HUDEP-2 (cell line): ENCODE data around the gene PICK1.

Source experiments
- DNase-seq, 76 experiments: peaks; one replicate each; lab custom pipeline; 2025; ENCODE audit not compliant: unreplicated experiment in 76 of 76; lab: John Stamatoyannopoulos, UW

Gene PICK1

GRCh38 chr22:38086001-38086845 lies 29.0 kb downstream of the PICK1 start:
- DNase-seq: no peak

DNA sequence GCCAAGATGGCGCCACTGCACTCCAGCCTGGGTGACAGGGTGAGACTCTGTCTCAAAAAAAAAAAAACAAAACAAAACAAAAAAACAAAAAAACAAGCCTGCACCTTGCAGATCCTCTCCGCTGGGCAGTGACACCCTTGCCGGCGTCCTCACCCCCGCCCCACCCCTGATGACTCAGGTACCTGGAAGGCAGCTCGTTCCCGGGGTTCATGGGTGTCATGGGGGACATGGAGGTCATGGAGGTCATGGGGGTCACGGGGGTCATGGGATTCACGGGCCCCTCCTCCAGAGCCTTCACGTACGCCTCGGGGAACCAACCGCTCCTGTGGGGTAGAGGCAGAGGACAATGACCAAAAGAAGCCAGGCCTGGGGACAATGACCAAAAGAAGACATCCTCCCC lies 29.7 kb downstream of the PICK1 start:
- DNase-seq: no peak

DNA sequence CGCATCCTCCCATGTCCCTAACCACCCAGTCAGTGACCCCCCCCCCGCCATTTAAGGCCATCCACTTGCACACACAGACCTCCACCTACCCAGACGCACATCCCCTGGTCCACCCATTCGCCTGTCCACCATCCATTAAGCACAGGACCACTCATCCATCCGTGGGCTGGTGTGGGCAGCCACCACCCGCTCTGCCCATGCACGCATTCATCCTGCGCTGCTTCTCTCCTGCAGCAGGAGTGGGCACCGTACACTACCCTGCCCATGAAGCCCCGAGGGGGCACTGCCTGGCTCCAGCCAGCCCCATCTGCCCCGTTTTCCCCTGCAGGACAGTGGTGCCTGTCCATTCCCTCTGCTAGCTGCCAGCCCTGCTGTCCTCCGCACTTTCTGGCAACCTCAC lies 30.7 kb downstream of the PICK1 start:
- DNase-seq: no peak

DNA sequence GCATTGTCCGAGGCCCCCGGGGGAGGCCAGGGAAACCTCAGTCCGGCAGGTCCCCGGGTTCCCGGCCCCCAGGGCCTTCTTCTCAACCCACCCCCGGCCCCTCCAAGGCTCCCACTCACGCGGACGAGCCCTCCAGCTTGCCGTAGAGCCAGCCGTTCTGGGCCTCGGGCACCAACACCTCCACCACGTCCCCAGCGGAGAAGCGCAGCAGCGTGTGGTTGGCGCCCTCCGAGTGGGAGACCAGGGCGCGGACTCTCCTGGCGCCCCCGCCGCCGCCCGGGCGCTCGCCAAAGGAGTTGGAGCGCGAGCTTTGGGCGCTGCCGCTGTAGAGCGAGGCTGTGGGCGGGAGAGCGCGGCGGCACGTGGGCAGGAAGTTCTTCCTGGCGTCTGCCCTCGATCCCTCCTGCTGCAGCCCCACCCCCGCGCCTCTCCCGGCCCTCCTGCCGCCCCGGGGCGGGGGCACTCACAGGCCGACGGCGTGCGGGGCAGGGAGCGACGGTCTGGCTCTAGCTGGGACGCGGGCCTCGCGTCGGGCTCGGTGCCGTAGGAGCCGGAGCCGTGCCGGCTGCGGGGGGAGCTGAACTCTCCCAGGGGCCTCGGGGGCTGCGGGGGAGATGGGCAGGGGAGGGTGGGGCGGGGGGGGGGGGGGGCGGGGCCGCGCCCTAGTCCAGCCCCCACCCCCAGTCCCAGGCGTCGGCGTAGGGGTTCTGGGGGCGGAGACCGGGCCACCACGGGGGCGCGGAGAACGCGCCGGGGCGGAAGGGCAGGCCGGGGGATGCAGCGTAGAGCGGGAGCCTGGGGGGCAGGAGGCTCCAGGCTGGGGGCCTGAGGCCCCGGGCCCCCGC lies 31.6 kb downstream of the PICK1 start:
- DNase-seq: peak in 3 of 76 experiments; percentile 18 to 41 (median 35)

DNA sequence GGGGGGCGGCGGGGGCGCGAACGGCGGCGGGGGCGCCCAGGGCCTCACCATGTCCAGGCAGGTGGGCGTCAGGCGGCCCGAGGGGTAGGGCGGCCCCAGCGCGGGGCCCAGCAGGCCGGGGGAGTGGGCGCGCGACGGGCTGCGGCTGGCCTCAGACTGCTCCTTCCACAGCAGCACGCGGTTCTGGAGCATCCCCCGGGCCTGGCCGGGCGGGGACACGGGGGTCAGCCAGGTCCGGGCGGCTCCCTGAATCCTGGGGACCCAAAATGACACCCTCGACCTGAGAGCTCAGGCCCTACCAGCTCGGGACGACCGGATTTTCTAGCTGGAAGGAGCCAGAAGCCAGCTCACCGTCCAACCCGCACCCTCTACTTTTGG lies 32.3 kb downstream of the PICK1 start:
- no peak for DNase-seq

DNA sequence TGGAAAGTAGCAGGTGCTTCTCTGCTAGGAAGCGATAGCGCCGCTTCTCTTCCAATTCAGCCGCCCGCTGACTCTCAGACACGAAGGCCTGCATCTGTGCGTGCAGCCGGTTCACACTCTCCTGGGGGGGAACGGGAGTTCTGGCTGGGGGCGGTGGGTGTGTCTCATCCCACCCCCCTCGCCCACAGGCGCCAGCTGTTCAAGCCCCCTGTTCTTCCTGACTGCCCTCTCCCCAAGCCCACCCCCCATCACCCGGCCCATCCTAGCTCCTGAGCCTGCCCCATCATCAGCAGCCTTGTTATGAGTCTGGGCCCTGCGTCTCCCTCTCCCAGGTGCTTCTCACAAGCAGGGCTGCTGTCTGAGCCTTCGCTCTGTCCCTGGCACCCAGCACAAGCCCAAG lies 39.9 kb downstream of the PICK1 start:
- DNase-seq: no peak

DNA sequence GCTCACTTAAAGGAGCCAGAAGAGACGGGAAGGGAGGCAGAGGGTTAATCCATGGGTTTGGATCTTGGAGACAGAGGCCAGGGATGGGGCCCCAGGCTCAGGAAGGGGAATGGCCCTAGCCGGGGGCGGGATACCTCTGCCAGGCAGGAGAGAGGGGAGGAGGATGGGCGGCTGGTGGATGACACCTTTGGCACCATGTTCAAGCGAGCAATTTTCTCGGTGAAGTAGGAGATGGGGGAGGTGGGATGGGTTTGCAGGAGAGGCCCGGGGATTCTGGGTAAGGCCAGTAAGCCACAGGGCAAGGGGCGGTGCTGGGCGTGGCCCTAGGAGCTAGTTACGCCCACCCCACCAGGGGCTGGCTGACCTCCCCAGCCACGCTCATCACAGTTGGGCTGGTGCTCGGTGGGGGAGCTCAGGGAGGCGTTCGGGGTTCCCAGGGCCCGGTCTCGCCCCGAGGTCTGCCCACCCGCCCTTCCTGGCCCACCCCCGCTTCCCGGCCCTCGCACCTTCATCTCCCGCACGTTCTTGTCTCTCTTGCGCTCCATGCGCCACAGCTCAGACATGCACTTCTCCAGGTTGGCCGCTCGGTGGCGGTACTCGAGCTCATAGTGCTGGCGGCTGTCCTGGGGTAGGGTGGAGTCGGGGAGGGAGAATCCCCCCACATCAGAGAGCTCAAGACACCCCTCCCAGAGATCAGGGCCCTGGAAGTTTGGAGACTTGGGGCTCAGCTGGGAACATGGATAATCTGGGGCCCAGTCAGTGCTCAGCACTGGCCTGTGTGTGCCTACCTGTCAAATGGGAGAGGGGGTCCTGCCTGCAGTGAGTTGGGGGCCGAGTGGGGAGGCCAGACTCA lies 40.6 kb downstream of the PICK1 start:
- peak in 6 of 76 experiments; percentile 3 to 35 (median 16) for DNase-seq

DNA sequence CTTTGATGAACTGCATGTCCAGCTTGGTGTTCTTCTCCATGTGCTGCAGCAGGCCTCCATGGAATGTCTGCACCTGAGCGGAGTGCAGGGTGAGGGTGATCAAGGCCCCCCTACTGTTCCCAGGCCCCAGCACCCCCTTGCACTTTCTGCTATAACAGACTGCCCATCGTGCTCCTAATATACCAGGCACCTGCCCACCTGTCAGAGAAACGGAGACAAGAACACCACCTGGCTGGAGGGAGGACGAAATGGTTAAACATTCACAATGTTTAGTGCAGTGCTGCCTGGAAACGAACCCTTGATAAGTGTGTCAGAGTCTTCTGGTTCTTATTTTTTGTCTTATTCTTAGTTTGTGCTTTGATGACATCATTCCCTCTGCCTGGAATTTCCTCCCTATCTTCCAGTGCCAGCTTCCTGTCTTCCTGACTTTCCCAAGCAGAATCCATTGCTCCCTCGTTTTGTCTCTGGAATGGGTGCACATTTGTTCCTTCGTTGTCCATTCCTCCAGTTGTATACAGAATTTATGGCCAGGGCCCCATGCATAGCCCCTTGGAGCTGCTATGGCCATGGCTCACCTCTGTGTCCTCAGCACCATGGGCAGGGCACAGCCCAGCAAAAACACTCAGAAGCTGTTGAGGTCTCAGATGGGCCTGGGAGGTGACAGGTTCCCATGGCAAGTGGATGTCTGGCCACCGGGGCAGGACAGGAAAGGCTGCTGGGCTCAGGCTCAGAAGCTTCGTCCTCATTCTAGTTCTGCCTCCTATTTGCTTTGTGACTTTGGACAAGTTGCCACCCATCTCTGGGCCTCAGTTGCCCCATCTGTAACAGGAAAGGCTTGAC lies 41.4 kb downstream of the PICK1 start:
- DNase-seq: no peak

GRCh38 chr22:38103641-38104040 lies 46.4 kb downstream of the PICK1 start:
- no peak for DNase-seq

DNA sequence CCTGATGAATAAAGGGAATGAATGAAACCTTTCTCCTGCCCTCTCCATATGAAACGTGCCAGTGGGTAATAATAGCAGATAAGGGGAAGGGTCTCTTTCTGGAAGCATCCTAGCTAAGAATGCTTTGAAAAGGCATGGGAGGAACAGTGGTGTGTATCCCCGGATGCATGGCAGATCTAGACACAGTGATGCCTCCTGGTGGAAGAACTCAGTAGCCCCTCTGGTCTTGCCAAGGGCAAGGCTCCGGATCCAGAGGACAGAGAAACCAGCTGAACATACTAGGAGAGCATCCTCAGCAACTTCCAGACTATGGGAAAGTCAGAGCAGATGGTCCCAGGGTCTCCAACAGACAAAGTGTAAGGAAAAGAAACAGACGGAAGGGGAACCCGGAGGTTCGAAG lies 46.9 kb downstream of the PICK1 start:
- DNase-seq: peak in 10 of 76 experiments; percentile 4 to 45 (median 26)

DNA sequence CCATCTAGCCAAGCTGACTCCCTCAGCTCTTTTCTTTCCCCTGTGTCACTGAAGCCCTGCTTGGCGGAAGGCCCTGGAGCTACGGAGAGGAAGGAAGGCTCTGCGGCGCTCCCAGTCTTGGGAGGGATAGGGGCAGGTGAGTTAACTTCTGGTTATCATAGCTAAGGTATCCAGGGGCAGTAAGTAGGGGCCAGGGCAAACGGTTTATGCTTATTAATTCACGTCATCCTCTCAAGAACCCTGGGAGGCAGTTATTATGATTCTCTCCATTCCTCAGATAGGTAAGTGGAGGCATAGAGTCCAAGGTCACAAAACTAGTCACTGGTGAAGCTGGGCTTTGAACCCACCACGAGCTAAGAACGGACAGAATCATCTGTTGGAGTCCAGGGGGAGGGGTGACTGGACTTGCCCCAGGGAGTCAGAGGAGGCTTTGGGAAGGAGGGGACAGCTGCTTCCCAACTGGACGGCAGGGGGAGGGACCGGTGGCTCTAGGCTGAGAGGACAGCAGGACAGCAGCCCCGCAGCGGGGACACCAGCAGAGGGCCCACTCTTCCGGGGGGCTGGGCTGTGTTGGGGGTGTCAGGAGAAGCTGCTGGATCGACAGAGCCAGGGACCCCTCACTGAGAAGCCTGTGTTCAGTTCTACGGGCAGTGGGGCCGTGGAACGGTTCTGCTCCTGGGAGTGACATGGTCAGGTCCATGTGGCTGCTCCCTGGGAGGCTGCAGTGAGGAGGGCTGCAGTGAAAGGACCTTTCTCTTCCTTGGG lies 49.8 kb downstream of the PICK1 start:
- no peak for DNase-seq

DNA sequence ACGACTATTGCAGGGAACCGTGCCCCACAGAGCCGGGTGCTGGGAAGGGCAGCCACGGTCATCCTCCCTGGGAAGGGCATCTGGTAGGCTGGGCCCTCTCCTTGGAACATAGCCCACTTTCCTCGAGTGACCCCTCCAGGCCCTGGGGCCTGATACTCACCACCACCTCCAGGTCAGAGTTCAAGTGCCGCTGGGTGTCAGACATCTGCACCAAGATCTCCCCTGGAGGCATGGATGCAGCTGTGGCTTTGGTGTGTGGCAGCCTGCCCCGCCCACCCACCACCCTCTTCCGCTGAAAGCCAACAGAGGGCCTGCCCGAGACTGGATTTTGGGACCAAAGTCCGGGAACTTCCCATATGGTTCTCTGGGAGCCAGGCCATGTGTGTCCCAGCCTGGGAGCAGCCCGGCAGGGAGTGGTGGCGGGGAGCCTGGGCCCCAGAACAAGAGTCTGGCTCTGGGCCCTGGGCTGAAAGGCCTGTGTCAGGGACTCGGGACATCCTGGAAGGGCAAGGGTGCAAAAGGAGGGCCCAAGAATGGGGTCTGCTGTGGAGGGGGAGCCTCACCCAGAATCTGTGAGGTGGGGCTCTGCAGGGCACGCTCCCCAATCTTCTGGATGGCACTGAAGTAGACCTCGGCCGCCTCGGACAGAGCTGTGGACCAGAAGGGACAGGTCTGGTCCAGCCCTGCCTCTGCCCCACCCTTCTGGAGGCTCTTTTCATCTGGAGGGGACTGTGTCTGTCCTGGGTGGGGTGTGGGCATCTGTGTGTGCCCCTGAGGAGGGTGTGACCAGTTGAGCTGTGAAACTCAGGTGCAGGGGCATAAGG lies 50.7 kb downstream of the PICK1 start:
- no peak for DNase-seq

DNA sequence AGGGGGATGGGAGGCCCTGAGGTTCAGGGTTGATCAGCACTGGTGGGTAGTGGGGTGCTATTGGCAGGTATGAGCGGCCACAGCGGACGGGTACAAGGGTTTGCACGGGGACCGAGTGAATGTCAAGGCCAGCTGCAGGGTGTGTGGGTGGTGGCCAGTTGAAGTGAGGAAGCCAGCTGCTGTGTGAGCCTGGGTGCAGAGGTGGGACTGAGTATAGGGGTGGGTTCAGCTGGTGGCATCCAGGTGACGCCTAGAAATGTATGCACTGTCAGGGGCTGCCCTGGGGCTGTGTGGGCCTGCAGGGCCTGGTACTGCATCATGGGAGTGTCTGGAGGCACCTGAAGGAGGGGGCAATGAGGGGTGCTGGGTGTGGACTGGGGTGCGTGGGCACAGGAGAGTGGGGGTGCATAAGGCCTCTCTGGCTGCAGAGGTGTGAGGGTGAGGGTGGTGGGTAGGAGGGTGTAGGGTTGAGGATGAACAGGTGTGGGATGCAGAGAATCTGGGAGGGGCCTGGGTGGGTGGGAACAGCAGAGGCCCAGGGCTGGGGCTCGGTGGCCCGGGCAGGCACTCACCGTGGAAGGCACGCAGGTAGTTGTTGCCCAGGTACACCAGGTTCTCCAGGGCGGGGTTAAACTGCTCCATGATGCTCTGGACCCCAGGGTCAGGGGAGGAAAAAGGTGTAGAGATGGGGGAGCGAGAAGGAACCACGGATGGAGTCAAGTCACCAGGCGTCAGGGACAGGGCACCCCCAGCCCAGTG lies 51.5 kb downstream of the PICK1 start:
- no peak for DNase-seq

DNA sequence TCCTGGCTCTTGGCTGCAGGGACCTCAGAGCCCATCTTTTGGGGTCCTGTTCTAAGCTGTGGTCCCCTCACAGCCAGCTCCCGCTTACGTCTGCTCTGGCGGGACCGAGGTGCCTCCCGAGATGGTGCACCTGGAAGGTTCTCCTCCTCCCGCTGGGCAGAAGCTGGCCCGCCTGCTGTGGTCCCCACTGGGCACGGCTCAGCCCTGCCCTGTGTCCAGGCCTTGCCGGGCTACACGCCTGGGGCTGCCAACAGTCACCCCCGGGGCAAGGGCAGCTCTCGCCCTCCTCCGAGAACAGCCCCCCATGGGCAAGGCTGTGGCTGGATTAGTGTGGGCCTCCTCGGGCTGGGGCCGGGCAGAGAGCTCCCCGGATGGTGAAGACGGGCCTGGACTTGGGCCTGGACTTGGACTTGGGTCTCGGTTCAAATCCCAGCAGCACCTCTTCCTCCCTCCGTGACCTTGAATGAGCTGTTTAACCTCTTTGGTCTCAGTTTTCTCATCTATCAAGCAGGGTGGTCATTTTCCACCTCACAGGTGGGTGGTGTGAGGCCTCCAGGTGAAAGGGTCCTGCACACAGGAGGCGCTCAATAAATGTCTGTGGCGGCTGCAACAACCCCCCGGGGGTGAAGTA lies 52.3 kb downstream of the PICK1 start:
- no peak for DNase-seq

- no peak for DNase-seq
Observed at GRCh38 chr22:38110008-38110862, 53.0 kb downstream of the PICK1 start, which contains the start of gene BAIAP2L2. Gene BAIAP2L2, minus strand, starts transcription at chr22:38110684. Its CDS starts 159 bp downstream, at chr22:38110525.
